HS-5 (cell line): ENCODE data around the gene MAG.
A peak's percentile ranks its signal among the peaks of the same experiment; 100 is the strongest.

Experiments
- DNase-seq: peaks from one replicate; pipeline ENCODE4 v3.0.0-alpha.2; 2012; ENCODE audit warnings: low read depth

MAG gene

GRCh38 chr19:35318679-35319448, 26.9 kb downstream of the MAG start:
- DNase-seq, result peak; percentile 95

GRCh38 chr19:35320065-35320713, 28.2 kb downstream of the MAG start:
- DNase-seq, result no peak

GRCh38 chr19:35321291-35321690, 29.3 kb downstream of the MAG start:
- DNase-seq, result no peak

- no peak for DNase-seq
Observed at GRCh38 chr19:35322014-35322413, 30.1 kb downstream of the MAG start.

- no peak for DNase-seq
Observed at GRCh38 chr19:35327642-35328041, 35.7 kb downstream of the MAG start.

- DNase-seq, result no peak
Observed at GRCh38 chr19:35328851-35329285, 36.9 kb downstream of the MAG start, which contains the start of gene CD22. CD22 (plus strand) TSS chr19:35329187; CDS start chr19:35332041, 2,854 bp downstream.

- no peak for DNase-seq
Observed at GRCh38 chr19:35329323-35329722, 37.4 kb downstream of the MAG start.

- DNase-seq, result no peak
Observed at GRCh38 chr19:35330475-35330874, 38.5 kb downstream of the MAG start.

GRCh38 chr19:35331551-35332214, 39.7 kb downstream of the MAG start:
- no peak for DNase-seq

GRCh38 chr19:35332817-35333216, 40.9 kb downstream of the MAG start:
- no peak for DNase-seq

GRCh38 chr19:35334144-35334753, 42.3 kb downstream of the MAG start:
- no peak for DNase-seq

GRCh38 chr19:35336166-35336955, 44.4 kb downstream of the MAG start:
- DNase-seq, result no peak

- no peak for DNase-seq
Observed at GRCh38 chr19:35337097-35337983, 45.4 kb downstream of the MAG start.

GRCh38 chr19:35337984-35338296, 46.0 kb downstream of the MAG start:
- no peak for DNase-seq

- DNase-seq, result no peak
Observed at GRCh38 chr19:35340431-35340830, 48.5 kb downstream of the MAG start.

- DNase-seq, result no peak
Observed at GRCh38 chr19:35341006-35341405, 49.0 kb downstream of the MAG start.

- no peak for DNase-seq
Observed at GRCh38 chr19:35341565-35342225, 49.7 kb downstream of the MAG start.

GRCh38 chr19:35342430-35342829, 50.5 kb downstream of the MAG start:
- no peak for DNase-seq

- DNase-seq, result no peak
Observed at GRCh38 chr19:35344511-35345031, 52.6 kb downstream of the MAG start.

- DNase-seq, result no peak
Observed at GRCh38 chr19:35345671-35346111, 53.7 kb downstream of the MAG start.
